Measurements from ENCODE around the gene BIK. TPM values are rescaled to one million over a fixed set of nuclear protein-coding genes. Genes with fewer than 3 reads are reported as not detected.

The BIK gene, protein sequence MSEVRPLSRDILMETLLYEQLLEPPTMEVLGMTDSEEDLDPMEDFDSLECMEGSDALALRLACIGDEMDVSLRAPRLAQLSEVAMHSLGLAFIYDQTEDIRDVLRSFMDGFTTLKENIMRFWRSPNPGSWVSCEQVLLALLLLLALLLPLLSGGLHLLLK
- polyA plus RNA-seq (ENCODE audit: insufficient read length in 3 of 3) = 1 to 10 TPM in 2 of 3 donors, under 1 TPM in 1; 0.61 to 1.4 (median 1.2) TPM
- long read RNA-seq, donor 1, partial matches to known transcripts = 5 of 8 reads
- long read RNA-seq, donor 1, other reads (novel, unspliced or antisense) = 0 of 8 reads
- long read RNA-seq, donor 2 = 0 reads
- long read RNA-seq, donor 3, partial matches to known transcripts = 9 of 31 reads
- long read RNA-seq, donor 3, other reads (novel, unspliced or antisense) = 19 of 31 reads
- long read RNA-seq, donor 4, partial matches to known transcripts = 13 of 41 reads
- long read RNA-seq, donor 4, other reads (novel, unspliced or antisense) = 27 of 41 reads
- long read RNA-seq, donor 5, partial matches to known transcripts = 5 of 76 reads
- long read RNA-seq, donor 5, other reads (novel, unspliced or antisense) = 70 of 76 reads
- long read RNA-seq, donor 6, partial matches to known transcripts = 0 of 22 reads
- long read RNA-seq, donor 6, other reads (novel, unspliced or antisense) = 21 of 22 reads
- long read RNA-seq, donor 7 = 0 reads
- long read RNA-seq, donor 8 = 0 reads
- long read RNA-seq, donor 9, partial matches to known transcripts = 5 of 5 reads
- long read RNA-seq, donor 9, other reads (novel, unspliced or antisense) = 0 of 5 reads
- long read RNA-seq, donor 10 = 0 reads
- long read RNA-seq, donor 11, partial matches to known transcripts = 0 of 1 reads
- long read RNA-seq, donor 11, other reads (novel, unspliced or antisense) = 0 of 1 reads
- long read RNA-seq, donor 12, partial matches to known transcripts = 0 of 1 reads
- long read RNA-seq, donor 12, other reads (novel, unspliced or antisense) = 0 of 1 reads
- long read RNA-seq, donor 13, partial matches to known transcripts = 5 of 7 reads
- long read RNA-seq, donor 13, other reads (novel, unspliced or antisense) = 0 of 7 reads
- long read RNA-seq, donor 14 = 0 reads
- long read RNA-seq, donor 15, partial matches to known transcripts = 0 of 10 reads
- long read RNA-seq, donor 15, other reads (novel, unspliced or antisense) = 10 of 10 reads
- long read RNA-seq, donor 16, transcript BIK-201 (5 exons, 953 nt) = major isoform, 7 of 95 reads
- long read RNA-seq, donor 16, partial matches to known transcripts = 42 of 95 reads
- long read RNA-seq, donor 16, other reads (novel, unspliced or antisense) = 46 of 95 reads

DNA sequence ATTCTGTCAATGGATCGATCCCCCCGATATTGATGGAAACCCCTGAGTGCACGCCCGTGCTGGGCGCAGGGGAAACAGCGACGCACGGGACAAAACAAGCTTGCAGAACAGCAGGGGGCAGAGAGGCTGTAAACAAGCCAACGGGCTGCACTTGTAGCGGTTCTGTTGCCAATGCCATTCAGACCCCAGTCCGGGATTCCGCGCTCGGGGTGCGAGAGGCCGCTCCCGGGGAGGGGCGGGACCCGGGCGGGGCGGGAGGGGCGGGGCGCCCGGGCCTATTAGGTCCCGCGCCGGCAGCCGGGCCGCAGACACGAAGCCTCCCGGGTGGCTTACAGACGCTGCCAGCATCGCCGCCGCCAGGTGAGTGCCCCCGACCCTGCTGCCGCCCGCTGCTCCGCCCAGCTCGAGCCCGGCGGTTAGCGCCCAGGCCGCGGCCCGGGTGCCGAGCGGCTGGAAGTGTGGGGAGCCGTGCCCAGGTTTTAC is at the start of gene BIK:
BIK (plus strand) TSS at position 307 of the 483 bp plus-strand sequence. CDS start 13,273 bp downstream, outside the sequence.
- no peak for DNase-seq (ENCODE audit: extremely low read depth in 1 of 11, low read depth in 9 of 11, low spot score in 4 of 11)

DNA sequence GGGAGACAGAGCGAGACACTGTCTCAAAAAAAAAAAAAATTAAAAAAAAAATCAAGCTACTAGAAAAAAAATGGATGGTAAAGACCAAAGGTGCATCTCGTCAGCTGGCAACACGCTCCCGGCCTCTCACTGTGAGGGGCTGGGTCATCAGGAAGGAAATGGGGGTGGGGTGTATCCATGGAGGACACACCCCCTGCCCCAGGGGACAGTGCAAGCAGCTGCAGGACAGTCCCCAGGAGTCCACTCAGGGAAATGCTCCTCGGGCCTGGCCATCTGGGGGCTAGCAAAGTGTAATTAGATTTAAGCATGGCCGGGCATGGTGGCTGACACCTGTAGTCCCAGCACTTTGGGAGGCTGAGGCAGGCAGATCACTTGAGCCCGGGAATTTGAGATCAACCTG is 44.4 kb upstream of the BIK start:
- no peak for DNase-seq (ENCODE audit: extremely low read depth in 1 of 11, low read depth in 9 of 11, low spot score in 4 of 11)

DNA sequence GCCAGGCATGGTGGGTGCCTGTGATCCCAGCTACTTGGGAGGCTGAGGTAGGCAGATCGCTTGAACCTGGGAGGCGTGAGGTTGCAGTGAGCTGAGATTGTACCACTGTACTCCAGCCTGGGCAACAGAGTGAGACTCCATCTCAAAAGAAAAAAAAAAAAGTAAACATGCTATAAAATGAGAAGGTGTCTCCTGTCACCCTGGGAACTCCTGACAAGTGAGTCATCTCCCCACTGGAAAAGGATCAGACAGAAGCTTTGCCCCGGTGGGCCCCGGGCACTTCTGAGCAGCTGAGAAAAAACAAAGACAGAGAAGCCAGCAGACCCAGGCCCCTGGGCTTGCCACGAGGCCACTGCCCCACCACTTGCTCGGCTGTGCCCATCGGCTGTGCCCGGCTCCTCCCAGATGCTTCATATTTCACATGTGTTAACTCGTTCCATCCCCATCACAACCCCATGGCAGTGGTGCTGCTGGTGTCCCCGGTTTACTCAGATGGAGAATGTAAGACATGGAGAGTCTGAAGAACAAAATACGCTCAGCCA is 43.6 kb upstream of the BIK start:
- DNase-seq (ENCODE audit: extremely low read depth in 1 of 11, low read depth in 9 of 11, low spot score in 4 of 11) = no peak

DNA sequence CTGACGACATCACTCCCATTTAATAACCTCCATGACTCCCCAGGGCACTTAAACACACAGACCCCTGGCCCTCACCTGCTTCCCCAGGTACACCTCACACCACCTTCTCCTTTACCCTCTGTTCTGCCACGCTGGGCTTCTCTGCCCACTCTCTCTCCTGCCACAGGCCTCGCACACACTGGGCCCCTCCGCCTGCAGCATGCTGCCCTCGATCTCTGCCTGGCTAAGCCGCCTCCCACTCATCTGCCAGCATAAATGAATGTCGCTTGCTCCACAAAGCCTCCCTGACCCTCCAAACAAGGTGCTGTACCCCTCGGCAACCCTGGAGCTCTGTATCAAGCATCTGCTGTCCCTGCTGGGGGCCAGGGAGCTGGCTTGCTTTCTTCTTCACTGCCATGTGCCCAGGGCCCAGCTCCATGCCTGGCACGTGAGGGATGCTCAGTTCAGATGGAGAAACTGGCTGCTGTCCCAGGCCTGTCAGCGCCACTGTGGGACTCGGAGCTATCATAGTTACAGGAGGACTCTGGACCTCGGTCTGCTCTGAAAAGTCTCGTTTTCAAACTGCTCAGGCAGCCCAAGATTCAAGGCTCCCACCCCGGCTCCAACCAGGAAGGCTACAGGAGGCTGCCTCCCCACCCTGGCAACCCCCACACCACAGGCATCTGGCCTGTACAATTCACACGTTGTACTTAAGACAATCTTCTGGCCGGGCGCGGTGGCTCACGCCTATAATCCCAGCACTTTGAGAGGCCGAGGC is 33.3 kb upstream of the BIK start:
- no peak for DNase-seq (ENCODE audit: extremely low read depth in 1 of 11, low read depth in 9 of 11, low spot score in 4 of 11)

DNA sequence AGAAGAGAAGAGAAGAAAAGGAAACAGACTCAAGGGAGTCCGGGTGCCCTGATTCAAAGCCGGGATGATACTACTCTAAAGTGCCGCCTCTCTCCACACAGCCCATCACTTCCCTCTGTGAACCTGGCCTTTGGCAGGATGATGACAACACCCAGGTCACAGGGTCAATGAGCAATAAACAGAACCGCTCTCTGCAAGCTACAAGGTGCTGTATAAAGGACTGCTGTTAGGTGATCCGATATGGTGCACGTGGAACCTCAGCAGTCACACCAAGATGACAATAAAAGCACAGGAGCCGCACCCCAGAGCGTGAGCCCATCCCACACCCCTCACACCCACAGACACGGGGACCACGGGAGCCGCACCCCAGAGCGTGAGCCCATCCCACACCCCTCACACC is 32.0 kb upstream of the BIK start:
- no peak for DNase-seq (ENCODE audit: extremely low read depth in 1 of 11, low read depth in 9 of 11, low spot score in 4 of 11)

DNA sequence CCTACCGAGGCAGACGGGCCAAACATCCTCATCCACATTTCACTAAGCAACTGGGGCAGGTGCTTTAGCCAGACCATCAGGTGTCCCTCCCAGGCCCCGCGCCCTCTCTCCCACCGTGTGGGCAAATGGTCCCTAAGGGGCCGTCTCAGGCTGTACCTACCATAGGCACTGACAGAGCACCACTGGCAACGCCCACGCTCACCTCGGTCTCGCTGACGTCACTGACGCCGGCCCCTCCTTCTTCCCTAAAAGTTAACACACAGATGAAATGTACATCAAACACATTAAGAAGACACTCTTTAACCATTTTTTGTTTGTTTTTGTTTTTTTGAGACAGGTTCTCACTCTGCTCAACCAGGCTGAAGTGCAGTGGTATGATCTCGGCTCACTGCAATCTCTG is 30.8 kb upstream of the BIK start:
- DNase-seq (ENCODE audit: extremely low read depth in 1 of 11, low read depth in 9 of 11, low spot score in 4 of 11) = no peak

DNA sequence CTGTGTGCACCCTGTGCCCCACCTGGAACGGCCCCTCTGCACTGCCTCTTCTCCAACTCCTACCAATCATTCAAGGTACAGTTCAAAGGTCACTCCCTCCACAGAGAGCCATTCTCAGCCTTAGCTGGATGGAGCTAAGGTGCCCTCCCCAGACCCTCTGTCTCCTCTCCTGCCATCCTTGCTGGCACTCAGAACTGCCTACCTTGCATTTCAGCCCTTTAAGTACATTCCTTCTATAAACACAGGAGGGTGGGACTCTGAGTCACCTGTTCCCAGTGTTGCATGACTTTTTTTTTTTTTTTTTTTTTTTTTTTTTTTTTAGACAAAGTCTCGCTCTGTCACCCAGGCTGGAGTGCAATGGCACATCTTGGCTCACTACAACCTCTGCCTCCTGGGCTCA is 29.9 kb upstream of the BIK start:
- peak in 1 of 11 donors; percentile 20 for DNase-seq (ENCODE audit: extremely low read depth in 1 of 11, low read depth in 9 of 11, low spot score in 4 of 11)

DNA sequence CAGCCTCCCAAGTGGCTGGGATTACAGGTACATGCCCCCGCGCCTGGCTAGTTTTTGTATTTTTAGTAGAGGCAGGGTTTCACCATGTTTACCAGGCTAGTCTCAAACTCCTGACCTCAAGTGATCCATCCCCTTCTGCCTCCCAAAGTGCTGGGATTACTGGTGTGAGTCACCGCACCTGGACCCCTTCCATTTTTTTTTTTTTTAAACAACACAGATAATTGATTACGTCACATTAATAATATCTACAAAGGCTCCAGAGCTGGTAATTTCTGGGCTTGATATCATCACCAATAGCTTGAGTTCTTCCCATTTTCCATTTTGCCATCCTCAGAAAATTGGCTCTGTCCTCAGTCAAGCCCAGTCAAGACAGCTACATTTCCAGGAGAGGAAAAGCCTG is 28.6 kb upstream of the BIK start:
- DNase-seq (ENCODE audit: extremely low read depth in 1 of 11, low read depth in 9 of 11, low spot score in 4 of 11) = no peak

DNA sequence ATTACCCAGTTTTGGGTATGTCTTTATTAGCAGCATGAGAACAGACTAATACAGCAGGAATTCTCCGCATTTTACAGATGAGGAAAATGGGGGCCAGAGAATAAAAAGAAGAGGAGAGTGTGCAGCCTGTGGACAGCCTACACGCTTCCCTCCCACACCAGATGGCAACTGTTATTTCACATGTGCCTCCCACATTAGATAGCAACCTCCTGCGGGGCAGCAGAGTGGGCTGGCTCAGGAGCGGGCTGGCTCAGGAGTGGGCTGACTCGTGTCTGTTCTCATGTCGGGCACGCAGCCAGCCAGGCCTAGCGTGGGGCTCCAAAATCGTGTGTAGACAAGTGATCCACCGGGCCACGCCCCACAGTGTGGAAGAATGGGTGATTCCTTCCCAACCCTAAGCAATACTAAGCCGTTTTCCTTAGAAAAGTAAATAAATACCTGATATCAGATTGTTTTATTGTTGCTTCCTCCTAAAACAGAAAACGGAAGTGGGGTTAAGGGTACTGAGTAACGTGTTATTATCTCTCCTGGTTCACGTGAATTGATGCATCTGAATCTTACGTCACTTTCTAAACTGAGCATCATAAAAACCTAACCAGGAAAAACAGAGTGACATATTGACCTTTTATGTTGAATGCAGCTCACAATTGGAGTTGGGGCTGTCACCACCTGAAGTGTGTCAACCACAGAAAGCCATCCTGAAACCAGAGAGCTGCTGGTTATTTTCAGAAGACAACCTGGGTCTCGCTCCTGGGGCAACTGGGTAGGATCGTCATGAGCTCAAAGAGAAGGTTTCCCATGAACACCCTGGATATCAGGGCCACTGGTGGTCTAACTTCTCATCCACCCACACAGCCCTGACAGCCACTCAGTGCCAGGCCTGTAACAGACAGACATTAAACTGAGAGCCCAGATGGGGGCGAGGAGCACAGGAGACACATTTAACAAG is 24.6 kb upstream of the BIK start:
- no peak for DNase-seq (ENCODE audit: extremely low read depth in 1 of 11, low read depth in 9 of 11, low spot score in 4 of 11)

DNA sequence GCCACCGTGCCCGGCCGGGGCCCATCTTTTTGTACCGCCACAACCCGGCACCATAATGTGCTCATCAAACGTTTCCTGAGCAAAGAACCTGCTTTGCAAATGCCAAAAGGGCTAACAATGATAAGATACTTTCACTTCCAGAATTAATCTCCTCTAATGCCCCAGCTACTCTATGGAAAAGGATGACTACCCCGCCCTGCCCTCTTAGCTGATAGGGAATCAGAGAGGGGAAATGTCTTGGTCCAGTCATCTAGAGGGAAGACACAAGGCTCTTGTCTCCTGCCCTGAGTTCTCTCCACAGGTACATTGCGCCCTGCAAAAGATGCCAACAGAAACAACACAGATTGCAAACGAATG is 21.9 kb upstream of the BIK start:
- no peak for DNase-seq (ENCODE audit: extremely low read depth in 1 of 11, low read depth in 9 of 11, low spot score in 4 of 11)

DNA sequence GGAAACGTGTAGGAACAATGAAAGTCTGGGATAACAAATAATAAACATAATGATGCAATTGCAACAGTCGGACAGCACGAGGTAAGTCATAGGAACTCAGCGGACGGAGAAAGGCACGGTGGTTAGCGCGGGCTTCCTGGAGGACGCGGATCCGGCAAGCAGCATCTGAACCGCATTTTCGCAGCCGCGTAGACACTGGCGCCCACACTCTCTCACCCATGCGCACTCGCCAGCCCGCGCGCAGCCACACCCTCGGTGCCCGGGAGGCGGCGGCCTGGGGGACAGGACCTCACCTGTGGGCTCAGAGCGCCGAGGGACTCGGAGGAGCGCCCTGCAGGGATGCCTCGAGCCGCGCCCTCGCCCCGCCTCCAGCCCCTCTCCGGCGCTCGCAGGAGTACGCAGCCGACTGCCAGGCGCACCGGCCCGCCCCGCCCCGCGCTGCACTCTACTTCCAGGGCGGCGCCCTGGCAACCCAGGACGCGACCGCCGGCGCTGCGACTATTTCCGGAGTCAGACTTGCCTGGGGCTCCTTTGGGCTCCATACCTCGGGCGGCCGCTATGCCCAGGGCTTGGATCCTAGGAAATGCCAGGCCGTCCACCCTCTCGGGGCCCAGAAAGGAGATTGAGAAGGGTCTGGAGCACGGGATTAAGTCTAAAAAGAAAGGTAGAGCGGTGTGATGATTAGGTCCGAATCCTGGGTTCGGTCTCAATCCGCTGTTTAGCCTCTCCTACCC is 21.4 kb upstream of the BIK start, which contains the start of gene TTLL1:
TTLL1 (minus strand) TSS at position 408 of the 734 bp plus-strand sequence. CDS start 13,805 bp downstream, outside the sequence.
- peak in 8 of 11 donors; percentile 60 to 79 (median 72) for DNase-seq (ENCODE audit: extremely low read depth in 1 of 11, low read depth in 9 of 11, low spot score in 4 of 11)

DNA sequence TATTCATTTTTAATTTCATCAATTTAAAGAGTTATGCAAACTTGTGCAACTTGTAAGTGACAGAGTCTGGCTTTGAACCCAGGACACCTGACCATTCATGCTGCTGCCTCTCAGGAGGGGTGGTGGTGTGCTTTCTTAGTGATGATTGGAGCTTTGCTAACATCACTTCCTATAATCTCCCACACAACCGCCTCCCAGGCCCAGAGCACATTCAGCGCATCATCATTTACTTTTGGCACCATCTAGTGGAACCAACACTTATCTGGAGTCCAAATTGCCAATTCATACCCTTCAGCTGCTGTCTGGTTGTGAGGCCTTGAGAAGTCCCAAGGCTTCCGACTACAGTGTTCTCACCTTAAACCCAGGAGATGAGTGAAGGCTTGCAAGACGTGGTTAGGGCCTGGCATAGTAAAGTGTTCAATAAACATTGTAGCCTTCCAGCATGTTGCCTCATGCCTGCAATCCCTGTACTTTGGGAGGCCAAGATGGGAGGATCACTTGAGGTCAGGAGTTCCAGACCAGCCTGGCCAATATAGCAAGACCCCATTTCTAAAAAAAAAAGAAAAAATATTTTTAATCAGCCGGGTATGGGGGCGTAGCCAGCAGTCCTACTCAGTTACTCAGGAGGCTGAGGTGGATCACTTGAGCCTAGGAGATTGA is 20.3 kb upstream of the BIK start:
- peak in 4 of 11 donors; percentile 49 to 78 (median 73) for DNase-seq (ENCODE audit: extremely low read depth in 1 of 11, low read depth in 9 of 11, low spot score in 4 of 11)

DNA sequence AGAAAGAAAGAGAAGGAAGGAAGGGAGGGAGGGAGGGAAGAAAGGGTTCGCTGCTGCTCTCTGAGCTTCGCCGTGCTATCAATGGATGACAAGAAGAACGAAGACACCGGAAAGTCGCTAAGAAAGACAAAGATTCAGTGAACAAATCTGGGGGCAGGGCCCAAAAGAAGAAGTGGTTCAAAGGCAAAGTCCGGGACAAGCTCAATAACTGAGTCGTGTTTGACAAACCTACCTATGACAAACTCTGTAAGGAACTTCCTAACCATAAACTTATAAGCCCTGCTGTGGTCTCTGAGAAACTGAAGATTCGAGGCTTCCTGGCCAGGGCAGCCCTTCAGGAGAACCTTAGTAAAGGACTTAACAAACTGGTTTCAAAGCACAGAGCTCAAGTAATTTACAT is 18.5 kb upstream of the BIK start:
- DNase-seq (ENCODE audit: extremely low read depth in 1 of 11, low read depth in 9 of 11, low spot score in 4 of 11) = no peak

DNA sequence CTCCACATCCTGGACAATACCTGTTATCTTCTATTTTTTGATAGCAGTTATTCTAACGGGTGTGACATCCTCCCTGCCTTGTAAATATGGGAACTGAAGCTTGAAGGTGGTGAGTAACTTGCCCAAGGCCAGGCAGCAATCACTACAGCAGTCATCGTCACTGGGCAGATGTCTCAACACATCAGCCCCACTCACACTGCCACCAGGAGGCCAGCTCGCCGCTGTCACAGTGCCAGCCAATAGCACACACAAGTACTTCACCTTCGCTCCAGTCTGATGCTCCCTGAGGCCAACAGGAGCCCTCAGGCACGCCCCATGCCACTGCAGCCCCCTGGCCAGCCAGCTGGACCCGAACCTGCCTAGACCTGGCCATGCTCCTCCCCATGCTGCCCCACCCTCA is 16.5 kb upstream of the BIK start:
- DNase-seq (ENCODE audit: extremely low read depth in 1 of 11, low read depth in 9 of 11, low spot score in 4 of 11) = no peak

DNA sequence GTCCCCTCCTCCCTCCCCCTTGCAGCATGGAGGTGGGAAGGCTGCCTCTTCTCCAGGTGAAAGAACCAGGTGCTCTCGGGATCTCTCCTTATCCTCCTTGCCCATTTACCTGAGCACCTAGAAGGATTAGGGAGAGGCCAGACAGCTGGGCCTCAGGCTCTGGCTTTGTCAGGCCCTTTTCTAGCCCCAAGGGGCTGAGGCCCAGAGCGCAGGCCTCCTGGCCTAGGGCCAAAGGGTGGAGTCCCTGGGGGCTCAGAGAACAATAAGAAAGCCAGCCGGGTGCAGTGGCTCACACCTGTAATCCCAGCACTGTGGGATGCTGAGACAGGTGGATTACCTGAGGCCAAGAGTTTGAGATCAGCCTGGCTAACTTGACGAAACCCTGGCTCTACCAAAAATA is 16.0 kb upstream of the BIK start:
- no peak for DNase-seq (ENCODE audit: extremely low read depth in 1 of 11, low read depth in 9 of 11, low spot score in 4 of 11)

DNA sequence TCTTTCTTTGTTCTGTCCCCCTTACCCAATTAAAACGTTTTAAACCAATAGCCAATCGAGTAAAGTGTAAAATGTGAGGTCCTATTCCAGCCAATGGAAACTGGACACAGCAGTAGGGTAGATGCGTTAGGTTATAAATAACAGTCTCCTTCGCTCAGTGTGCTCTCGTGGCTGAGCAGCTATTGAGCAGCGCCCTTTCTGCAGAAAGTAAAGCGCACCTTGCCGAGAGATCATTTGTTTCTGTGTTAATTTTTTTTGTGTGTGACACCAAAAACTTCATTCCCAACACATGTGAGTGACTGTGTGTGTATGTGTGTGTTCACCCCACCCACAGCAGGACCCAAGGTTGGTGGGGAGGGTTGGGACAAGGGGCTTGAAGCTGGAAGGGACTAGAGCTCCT is 14.1 kb upstream of the BIK start:
- DNase-seq (ENCODE audit: extremely low read depth in 1 of 11, low read depth in 9 of 11, low spot score in 4 of 11) = no peak
